ENCODE results near the gene PSAP.

PSAP gene

GRCh38 chr10:71782221-71782916 lies 68.7 kb downstream of the PSAP start:
- DNase-seq: no peak

DNA sequence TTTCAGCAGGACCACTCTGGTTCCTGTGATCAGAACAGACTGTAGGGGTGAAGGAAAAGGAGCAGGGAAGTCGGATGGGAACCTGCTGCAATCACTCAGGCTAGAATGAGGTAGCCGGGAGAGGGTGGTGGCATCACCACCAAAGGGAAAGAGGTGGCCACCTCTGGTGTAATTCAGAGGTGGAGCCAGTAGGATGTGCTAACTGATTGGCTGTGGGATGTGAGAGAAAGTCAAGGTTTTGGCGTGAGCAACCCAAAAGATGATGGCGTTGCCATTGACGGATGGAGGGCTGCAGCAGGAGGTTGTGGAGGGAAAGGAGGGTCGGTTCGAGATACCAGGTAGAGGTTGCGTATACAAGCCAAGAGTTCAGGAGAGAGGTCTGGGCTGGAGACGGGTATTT lies 70.3 kb downstream of the PSAP start:
- DNase-seq: no peak

DNA sequence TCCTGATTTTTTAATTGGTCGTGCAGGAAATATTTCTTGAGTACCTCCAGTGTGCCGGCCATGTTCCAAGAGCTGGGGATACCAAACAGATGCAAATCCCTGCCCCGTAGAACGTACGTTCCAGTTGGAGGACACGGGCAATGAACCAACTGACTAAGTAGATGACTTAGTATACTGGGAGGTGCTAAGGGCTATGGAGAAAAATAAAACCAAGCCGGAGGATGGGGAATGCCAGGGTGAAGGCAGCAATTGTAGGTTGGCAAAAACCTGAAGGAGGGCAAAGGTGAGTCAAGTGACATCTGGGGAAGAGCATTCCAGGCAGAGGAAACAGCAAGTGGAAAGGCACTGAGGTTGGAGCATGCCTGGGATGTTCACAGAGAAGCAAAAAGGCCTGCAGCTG lies 70.9 kb downstream of the PSAP start:
- no peak for DNase-seq

DNA sequence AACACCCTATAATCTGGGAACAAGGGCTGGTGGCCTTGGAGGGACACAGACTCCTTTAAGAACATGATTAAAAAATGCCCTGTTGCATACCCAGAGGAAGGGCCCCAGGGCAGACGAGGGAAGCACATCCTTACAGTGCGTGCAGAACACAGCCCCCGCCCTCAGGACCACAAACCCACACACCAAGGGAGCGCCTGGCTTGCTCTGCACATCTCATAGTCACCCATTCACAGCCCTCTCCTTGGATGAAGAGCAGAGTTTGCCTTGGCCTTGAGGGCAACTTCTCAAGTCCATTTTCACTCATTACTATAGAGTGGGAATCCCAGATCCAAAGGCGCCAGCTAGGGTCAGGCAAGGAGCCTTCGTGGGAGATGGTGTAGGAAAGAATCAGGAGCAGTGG lies 71.4 kb downstream of the PSAP start:
- DNase-seq: no peak

GRCh38 chr10:71778071-71778825 lies 72.8 kb downstream of the PSAP start:
- no peak for DNase-seq

GRCh38 chr10:71777213-71777985 lies 73.7 kb downstream of the PSAP start:
- DNase-seq: no peak

DNA sequence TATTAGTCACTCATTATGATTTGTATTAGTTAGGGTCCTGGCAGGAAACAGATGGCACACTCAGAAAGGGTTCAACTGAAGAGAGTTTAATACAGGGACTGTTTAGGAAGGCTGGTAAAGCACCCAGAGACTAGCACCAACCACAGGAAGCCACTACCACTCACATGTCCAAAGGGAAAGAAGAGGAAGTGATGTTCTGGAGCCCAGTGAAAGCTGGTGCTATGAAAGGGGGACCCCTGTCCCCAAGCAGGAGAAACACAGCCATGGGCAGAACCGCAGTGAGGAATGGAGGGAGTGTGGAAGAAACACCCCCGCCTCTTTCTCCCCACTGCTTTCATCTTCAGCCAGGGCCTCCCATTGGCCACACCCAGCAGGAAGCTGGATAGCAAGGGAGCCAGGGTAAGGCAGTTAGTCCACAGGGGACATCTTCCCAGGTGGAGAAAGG lies 74.5 kb downstream of the PSAP start:
- DNase-seq: no peak

GRCh38 chr10:71774916-71775702 lies 75.9 kb downstream of the PSAP start:
- DNase-seq: no peak

DNA sequence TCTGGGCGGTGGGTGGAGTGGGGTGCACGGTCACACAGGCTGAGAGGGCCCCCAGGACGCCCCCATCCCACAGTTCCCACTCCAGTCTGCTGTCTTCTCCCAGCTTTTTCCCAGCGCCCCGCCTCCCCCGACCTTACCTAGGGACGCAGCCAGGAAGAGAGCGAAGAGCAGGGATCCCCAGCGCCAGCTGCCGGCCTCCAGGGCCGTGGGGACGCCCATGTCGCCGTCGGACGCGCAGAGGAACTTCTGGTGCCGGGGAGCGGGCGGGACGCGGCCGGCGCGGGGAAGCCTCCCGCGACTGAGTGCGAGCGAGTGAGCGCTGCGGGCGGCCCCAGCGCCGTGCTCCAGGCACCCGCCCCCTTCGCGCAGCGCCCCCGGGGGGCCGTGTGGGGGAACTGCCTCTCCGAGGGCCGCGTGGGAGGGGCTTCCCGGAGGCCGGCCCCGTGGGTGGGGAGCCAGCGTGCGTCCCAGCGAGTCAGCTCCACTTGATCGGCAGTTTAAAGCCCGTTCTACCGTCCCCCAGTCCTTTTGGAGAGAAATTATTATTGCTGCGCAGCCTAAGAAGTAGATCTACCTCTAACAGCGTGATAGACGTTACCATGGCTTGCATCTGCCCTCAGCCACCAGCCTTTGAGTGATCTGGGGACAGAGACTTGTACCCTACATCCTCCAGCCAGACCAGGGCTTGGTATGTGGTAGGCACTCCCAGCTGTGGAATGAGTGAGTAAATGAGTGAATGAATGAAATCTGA lies 77.7 kb downstream of the PSAP start, which contains the start of gene VSIR:
Gene VSIR (minus strand): TSS at position 300 of the 751 bp plus-strand sequence. CDS start 81 bp downstream, at position 219.
- DNase-seq: no peak

GRCh38 chr10:71772832-71773220 lies 78.2 kb downstream of the PSAP start:
- no peak for DNase-seq

DNA sequence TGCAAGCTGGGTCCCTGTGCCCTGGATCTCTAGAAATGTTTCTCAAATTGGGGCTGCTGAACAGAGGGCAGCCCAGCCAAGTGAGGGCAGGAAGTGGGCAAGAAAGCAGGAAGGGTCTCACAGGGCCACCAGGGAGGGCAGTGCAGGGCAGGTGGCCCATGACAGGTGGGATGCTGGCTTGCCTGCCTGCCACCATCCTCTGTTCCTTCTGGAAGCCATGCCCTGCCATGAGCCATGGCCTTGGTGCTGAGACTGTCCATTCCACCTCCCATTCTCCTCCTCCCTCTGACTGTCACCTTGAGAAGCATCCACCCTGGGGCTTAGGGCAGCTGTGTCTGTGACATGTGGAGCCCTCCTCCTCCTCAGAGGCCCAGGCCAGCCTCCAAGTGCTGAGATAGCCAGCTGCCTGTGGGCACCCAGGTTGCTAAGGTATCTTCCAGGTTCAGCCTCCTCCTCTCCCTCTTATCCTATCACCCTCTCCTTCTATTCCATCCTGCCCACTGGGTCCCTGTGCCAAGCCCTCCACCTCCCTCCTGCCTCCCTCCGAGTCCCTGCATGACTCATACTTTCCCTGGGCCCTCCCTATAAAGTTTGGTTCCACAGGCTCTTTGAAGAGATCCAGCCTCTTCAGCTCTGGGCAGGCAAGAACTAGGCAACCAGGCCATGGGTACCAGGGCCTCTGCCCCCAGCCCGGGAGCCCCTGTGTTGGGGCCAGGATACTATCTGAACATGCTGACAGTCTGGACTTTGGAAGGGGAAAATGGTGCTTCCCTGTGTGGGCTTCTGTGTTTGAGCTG lies 79.0 kb downstream of the PSAP start:
- DNase-seq: peak; percentile 56

DNA sequence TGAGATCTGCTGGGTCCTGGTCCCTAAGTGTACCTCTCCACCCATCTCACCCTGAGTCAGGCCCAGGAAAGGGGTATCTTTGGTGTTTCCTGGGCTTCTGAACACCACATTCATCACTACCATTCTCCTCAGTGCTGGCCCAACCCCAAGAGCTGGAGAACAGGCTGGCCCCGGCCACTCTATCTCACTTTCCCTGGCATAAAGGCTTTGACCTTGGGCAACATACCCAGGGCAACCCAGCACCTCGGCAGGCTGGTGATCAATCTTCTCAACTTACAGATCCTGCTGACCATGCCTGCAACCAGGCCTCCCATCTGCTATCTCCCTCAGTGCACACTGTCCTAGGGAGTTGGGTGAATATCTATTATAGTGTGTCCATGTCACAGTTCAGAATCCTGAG lies 79.8 kb downstream of the PSAP start:
- DNase-seq: no peak

DNA sequence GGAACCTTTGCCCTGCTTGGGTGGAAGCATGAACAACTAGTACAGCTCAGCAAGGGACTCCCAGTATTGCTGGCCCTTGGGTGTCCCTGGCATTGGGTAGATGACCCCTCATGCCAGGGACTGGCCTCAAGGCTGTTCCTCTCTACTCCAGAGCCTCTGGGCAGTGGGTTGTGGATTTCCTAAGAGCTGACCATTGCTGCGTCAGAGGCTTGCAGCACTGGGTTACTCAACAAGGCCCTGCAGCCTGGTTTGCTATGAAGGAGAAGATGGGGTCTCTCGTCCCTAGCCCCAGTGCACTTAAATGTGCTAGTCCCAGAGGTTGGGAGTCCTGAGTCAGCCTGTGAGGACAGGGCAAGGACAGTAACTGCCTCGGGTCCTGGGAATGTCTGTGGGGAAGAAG lies 80.3 kb downstream of the PSAP start:
- no peak for DNase-seq

DNA sequence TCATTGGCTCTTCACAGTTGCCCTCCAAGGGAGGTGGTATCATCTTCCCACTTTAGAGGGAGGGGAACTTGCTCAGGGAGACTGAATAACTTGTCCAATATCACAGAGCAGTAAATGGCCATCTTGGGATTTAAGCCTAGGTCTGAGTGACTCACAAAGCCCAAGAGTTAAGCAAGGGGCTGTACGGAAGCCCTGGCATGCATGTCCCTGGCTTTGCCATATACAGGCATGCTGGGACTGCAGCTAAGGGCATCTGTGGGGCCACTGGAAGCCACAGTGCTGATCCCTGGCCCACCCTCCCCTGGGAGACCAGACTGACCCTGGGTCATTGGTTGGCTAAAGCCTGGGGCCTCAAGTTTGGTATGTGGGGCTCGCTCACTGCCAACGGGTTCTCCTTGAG lies 80.8 kb downstream of the PSAP start:
- no peak for DNase-seq

GRCh38 chr10:71769279-71769823 lies 81.7 kb downstream of the PSAP start:
- no peak for DNase-seq

GRCh38 chr10:71767420-71768035 lies 83.5 kb downstream of the PSAP start:
- peak; percentile 35 for DNase-seq

DNA sequence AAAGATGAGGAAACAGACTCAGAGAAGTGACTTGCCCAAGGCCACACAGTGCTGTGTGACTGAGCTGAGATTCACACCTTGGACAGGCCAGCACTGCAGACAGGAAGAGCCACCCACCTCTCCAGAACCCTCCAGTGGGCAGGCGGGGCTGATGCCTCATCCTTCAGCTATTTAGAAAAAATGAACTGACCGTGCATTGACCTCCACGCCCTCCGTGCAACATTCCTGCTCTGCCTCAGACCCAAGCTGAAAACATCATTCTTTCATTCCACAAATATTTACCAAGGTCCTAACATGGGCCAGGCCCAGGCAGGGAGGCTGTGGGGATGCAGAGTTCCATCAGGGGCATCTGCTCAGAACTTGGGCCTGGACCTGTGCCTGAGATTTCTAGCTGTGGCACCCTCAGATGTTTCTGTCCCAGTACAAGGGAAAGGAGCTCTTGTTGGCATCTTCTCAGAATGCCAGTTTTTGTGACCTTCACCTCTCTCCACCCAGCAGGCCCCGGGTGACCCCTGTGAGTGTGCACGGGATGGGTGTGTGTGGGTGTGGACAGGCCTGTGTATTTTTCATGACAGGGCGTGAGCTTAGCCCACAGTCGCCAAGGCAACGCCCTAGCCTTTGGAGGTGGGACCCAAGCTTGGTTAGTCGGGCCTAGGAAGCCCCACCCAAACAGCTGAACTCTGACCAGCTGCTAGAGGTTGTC lies 84.2 kb downstream of the PSAP start:
- peak; percentile 75 for DNase-seq

All from T1000 (cell line).